ENCODE results near the gene R3HCC1L.

GRCh38 chr10:98106531-98106930 is 27.9 kb upstream of the R3HCC1L start:
- TF ChIP-seq CTCF (IDR thresholded peaks at IDR 0.05) (no peak), POLR2AphosphoS5 (IDR thresholded peaks at IDR 0.05; ENCODE audit: insufficient read depth in 1 of 2, low read depth in 1 of 2) (no peak)
